HG03159 (cell line): ENCODE data around the gene ULK4.
"Not testable (repeated sequence)": the region's sequence is repeated elsewhere in the genome, so short reads cannot be mapped to it uniquely, and the experiment has no call there.

Experiments used
- ATAC-seq: cut with Tn5 transposase; IDR thresholded peaks from one replicate; pipeline ENCODE4 v1.9.1; 2021; ENCODE audit warnings: mild to moderate bottlenecking, moderate library complexity; ENCODE audit not compliant: unreplicated experiment

ULK4 gene

DNA sequence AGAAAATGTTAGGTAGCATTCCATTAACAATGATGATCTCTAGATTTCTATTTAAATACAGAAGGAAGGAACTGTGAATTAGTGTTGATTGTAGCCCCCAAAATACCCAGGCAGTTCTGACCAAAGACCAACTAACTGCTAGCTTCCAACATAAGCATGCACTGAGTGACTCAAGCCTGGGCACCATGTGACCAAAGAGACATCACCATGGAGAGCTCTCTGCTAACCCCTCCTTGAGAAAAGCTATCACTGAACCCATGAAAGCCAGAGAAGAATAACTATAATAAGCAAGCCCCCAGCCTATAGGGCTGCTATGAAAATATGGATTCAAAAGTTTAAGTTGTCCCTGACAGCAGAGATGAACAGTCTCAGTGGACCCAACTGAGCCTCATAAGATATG lies 310.2 kb downstream of the ULK4 start:
- no peak for ATAC-seq

DNA sequence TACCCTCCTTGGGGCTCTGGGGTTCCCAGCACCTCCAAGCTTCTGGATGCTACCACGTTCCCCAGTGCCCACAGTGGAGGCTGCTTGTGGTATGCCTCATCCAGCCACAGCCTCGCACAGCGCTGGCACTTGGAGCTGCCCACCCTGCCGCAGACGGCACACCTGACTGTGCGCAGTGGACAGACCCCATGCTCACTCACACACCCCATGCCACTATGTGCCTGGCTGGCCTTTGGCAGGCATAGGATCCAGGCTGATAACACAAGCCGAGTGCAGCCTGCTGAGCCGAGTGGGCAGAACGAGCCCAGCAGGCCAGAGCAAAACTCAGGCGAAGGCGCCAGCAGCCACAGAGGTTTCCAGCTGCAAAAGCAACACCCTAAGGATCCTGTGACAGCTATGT lies 311.5 kb downstream of the ULK4 start:
- ATAC-seq: no peak

DNA sequence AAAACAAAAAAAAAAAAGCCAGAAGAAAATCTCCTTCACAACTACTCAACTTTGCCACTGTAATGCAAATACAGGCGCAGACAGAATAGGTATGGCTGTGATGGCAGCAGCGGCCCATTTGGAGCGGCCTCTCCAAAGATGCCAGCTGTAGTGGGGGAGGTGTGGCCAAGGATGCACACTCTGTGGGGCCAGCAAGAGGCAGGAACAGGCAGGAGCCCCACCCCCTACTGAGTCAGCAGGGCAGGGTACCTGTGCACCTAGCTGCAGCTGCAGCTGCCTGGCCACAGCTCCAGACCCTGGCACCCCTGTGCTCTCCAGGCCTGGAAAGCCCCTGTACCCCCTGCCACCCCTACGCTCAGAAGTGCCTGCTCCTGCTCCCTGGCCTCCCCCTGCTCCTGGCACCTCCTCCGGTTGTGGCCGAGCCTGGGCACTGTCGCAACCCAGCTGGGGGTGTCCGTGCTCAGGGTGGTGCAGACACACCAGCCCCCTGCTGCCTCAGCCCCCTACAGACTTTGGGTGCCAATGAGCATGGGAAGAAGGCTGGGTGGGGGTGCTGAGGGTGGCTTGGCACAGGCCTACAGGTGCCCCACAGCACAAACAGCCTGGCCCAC lies 312.7 kb downstream of the ULK4 start:
- no peak for ATAC-seq

DNA sequence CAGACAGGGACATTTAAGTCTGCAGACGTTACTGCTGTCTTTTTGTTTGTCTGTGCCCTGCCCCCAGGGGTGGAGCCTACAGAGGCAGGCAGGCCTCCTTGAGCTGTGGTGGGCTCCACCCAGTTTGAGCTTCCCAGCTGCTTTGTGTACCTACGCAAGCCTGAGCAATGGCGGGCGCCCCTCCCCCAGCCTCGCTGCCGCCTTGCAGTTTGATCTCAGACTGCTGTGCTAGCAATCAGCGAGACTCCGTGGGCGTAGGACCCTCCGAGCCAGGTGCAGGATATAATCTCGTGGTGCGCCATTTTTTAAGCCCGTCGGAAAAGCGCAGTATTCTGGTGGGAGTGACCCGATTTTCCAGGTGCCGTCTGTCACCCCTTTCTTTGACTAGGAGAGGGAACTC lies 314.2 kb downstream of the ULK4 start:
- not testable (repeated sequence) for ATAC-seq

DNA sequence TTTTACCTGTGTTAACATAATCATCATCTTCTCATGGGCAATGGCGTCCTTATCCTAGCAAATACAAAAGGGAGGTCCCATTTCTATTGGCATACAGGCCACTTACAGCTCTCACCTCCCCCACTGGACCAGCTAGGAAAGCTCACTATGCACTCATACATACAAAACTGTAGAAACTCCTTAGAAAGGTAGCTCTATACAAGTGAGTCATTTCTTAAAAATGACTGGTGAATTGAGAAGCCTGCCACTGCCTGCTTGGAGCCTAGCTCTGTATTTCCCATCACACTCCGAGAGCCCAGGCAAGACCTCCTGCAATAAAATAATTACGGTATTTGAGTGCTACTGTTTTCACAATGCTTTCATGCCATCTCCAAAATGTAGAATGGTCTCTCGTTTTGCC lies 321.8 kb downstream of the ULK4 start:
- no peak for ATAC-seq

DNA sequence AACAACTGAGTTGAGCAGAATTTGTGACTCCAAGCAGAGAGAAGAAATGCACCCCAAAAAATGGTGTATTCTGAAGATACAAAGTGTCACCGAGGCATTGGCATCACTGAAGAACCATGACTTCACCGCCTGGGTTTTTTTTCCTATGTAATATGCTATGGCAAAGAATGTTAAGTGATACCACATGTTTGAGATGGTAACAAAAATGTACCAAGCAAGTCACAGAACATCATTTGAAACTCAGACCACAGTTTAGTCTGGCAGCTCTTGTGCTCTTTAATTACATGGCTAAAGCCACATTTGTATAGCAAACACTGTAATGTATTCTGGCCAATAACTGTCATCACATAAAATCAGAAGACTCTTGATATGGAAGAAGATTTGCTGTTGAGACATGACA lies 323.5 kb downstream of the ULK4 start:
- ATAC-seq: no peak

DNA sequence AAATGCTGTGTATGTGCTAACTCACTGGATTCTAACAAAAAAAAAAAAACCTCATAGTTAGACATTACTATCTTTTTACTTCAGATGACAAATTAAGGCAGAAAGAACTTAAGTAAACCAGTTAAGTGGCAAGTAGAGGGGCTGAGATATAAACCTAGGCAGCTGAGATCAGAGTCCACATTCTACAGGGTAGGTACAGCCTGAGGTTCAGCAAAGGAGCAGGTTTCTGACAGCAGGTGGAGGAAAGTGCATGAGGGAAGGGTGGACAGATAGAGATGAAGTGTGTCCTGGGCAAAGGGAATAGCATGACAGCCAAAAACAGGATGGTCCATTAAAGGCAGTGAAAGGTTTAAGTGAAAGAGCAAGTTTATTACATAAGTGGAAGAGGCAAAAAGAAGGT lies 329.2 kb downstream of the ULK4 start:
- no peak for ATAC-seq

DNA sequence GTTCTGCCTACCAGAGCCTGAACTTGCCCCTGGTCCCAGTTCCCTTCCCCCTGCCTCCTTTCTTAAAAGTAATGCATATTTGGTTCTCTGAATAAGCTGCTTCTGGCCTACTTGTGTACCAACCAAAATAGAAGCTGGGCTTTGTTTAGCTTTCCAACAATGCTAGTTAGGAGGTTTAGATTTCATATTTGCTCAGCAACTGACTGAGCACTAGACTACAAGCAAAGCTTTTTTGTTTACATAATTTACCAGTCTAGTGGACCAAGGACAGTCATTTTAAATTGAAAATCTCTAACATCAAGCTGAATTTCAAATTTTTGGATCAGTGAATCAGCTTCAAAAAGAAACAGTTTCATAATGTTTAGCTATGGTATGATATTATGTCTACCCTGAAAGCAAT lies 331.2 kb downstream of the ULK4 start:
- ATAC-seq: no peak

DNA sequence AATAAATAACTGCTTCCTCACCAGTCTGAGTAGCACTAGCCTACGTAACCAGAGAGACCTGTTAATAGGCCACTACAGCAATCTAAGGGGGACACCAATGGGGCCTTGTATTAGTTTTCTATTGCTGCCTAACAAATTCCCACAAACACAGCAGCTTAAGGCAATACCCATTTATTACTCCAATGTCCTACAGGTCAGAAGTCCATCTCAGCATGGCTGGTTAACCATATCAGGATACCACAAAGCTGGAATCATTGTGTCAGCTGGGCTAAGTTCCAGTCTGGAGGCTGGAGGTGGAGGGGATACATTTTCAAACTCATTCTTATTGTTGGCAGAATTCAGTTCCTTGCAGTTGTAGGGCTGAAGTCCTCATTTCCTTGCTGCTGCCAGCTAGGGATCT lies 331.9 kb downstream of the ULK4 start:
- ATAC-seq: no peak

DNA sequence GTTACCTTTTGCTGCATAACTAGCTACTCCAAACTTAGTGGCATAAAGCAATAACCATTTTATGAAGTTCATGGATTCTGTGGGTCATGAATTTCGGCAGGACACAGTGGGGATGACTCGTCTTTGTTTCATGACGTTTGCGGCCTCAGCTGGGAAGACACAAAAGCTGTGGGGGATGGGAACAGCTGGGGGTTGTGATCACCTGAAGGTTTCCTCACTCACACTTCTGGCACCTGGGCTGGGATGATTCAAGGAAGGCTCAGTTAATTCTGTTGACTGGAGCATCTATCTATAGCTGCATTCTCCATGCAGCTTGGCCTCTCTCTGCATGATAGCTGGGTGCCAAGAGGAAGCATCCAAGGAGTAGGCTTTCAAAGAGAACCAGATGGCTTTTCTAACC lies 332.8 kb downstream of the ULK4 start:
- ATAC-seq: no peak

DNA sequence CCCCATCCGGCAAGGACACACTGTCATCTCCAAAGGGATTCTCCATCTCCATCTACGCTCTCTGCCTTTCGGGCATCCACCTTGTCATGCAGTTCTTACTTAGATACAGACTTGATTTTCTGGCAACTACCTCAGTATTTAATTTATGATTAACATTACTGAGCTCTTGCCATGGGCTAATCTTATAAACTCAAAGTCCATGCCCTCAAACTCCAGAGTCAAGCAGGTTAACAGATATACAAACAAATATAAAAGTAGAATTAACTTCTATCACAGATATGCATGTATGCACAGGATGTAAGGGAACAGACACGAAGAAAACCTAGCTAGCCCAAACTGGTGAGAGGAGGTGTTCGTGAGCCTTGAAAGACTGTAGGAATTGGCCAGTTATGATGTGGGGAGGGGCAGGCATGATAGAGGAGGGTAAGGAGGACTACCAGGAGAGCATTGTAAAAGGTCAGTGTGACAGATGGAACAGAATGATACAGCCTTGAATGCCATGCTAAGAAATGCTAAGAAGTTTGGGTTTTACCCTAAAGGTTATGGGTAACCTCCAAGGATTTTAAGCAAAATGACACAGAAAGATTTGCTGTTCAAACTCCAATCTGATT lies 334.3 kb downstream of the ULK4 start:
- no peak for ATAC-seq

DNA sequence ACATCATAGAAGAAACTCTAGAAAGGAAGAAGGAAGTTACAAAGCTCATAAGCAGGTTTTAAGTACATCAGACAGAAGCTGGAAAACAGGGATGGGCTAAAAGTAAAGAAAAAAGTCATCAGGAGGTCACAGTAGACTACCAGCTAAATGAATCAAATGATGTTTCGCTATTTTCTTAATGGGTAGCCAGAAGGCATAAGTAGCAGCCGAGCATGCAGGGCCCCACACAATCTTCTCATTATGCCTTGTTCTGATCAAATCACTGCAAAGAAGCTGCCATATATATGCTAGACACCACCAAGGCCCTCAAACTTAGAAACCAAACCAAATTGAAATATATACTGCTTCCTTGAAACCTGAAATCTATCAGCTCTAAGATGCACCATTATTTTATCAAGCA lies 349.1 kb downstream of the ULK4 start:
- ATAC-seq: no peak

DNA sequence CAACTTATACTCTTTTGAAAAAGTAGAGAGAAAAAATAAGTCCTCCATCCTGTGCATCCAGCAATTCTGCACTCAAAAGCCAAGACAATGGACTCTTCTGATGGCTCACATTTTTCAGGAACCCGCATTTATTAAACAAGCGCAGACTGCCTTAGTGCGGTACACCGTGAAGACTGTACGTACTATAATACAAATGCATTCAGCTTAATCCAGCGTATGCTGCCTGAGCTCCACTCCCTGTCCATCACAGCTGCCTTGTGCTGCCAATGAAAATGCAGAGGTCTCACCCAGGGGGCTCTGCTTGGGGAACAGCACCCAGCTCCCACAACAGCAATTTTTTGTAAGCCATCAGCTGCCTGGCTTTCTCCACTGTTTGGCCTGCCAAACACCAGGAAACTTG lies 350.9 kb downstream of the ULK4 start:
- ATAC-seq: no peak

DNA sequence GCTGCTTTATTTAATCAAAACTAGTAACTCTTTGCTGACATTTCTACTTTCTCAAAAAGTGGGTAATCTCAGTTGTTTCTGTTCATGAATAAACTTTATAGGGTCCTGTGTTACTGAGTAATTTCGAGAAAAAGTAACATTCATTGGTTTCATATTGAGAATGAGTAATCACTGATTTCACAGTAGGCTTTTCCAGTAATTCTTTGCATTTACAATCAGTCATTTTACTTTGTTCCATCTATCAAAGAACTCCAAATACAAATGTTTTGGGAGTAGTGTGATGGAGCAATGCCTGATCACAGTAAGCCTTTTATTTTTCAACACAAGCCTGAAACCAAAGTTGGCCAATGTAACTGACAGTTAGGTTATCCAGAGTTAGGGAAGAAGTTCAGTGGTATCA lies 353.6 kb downstream of the ULK4 start:
- ATAC-seq: no peak

DNA sequence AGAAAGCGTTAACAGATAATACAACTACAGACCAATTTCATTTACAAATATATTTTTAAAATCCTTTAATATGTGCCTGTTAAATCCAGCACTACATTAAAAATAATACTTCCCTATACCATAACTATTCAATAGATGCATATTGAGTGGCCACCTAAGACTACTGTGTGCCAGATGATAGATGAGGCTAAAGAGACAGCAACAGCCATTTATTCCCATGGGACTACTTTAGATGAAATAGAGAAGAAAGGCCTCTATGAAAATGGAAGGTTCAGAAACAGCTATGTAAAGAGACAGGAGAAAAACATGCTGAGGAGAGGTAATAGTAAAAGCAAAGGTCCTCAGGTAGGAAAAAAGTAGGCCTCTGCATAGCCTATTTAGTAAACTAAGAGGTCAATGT lies 358.1 kb downstream of the ULK4 start:
- no peak for ATAC-seq

DNA sequence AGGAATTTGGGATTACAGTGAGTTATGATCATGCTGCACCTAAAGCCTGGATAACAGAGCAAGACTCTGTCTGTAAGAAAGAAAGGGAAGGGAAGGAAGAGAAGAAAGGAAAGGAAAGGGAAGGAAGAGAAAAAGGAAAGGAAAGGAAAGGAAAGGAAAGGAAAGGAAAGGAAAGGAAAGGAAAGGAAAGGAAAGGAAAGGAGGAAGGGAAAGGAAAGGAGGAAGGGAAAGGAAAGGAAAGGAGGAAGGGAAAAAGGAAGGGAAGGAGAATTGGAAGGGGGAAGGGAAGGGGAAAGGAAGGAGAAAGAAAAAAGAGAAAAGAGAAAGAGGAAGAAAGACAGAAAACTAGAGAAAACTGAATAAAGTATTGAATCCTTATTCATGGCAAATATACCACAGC lies 359.8 kb downstream of the ULK4 start:
- ATAC-seq: no peak

DNA sequence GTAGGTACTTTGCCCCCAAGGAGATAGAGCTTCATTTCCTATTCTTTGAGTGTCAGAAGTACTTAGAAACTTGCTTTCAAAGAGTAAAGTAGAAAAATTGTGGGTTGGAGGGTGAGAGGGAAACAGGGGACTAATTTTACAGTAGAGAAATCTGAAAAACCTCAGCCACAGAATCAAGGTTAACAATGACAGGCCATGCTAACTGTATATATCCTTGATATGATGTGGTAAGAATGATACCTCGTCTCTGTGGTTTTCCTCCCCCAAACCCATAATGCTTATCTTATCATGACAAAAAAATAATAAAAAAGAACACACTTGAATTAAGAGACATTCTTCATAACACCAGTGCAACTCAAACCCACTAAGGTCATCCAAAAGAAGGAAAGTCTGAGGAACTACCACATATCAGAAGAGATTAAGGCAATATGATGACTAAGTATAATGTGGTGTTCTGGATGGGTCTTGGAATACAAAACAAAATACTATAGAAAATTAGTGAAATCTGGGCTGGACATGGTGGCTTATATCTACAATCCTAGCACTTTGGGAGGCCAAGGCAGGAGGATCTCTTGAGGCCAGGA lies 360.4 kb downstream of the ULK4 start:
- ATAC-seq: no peak

DNA sequence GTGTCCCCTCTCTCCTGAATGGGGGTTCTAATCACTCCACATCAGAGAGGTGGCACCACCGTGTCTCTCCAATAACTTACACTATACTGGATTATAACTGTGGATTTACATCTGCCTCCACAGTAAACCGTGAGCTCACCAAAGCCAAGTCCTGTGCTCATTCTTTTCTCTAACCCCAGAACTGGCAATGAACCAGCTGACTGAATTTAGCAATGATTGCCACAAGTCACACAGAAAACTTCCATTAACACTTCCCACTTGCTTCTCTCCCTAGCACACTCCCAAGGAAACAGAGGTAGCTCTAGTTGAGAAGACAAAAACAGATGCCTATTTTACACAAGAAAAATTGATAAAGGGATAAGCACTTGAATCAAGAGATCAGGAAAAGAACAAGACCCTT lies 361.3 kb downstream of the ULK4 start:
- ATAC-seq: no peak

DNA sequence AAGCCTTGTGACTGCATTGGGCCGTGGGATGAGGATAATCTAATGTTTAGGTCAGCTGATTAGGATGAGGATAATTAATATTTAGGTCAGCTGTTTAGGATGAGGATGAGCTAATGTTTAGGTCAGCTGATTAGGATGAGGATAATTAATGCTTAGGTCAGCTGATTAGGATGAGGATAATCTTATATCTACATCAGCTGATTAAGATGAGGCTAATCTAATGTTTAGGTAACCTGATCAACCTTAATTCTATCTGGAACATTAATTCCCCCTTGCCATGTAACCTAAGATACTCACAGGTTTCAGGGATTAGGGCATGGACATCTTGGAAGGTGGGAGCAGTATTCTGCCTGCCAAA lies 362.8 kb downstream of the ULK4 start:
- no peak for ATAC-seq

DNA sequence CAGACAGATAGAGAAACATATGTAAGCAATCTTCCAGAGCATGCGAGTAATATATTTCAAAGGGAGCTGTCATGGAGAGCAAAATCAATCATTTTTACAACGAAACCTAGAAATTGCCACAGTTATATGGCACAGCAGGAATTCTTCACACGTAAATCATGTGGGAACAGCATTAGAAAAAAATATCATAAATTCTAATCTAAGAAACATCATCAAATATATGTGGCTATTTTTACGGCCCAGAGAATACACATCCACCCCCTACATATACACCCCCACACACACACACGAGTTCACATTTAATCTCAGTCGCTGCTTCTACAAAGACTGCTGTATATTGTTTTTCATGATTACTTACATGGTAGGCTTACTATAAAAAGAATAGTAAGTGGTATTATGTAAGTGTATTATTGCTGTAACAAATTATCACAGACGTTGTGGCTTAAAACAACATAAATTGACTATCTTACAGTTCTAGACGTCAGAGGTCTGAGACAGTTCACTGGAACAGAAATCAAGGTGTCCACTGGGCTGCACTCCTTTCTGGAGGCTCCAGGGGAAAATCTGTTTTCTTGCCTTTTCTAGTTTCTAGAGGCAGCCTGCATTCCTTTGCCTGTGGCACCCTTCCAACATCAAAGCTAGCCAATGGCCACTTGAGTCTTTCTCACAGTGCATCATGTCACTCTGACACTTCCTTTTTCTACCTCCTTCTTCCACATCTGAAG lies 363.3 kb downstream of the ULK4 start:
- no peak for ATAC-seq

DNA sequence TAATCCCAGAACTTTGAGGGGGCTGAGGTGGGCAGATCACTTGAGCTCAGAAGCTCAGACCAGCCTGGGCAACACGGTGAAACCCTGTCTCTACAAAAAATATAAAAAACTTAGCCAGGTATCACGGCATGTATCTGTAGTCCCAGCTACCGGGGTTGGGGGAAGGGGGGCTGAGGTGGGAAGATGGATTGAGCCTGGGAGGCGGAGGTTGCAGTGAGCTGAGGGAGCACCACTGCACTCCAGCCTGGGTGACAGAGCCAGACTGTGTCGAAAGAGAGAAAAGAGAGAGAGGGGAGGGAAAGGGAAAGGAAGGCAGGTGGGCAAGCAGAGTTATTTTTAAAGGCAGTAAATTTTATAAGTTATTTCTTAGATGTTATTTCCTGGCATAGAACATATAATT lies 368.1 kb downstream of the ULK4 start:
- no peak for ATAC-seq

DNA sequence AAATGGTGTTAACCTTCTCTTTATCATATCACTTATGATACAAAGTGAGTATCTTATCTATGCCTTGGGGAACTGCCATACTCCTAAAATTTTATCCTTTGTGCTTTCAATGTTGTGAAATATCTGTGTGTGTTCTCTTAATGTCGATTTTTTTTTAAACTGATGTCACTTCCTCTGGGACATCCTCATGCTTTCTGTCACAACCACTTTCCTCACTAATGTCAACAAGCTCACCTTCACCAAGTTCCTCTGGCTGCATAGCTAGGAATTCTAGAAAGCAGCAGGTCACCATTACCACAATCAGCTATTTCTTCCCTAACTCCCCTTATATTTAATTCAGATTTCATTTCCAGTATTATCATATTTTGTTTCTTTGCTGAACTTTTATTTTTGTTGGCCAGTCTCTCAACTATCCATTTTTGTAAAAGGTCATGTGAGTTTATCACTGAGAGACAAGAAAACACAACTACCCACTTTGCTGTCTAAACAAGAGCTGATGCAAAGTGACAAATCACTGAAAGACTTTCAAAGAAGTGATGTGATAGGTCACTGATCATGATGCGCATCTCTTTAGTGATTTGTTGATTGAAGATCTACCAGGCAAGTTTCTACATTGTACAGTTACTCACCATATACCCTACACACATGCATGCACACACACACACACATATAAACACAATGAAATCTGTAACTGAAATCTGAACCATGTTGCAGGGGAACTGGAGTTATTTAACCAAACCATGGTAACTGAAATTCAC lies 369.0 kb downstream of the ULK4 start:
- no peak for ATAC-seq
